ENCODE results near the gene ANO4.
A peak's percentile ranks its signal among the peaks of the same experiment; 100 is the strongest.

ANO4 gene

GRCh38 chr12:100794441-100795173 lies at the start of gene ANO4:
Gene ANO4 (plus strand): TSS chr12:100794776. CDS start chr12:100901786, 107,010 bp downstream.
- in situ Hi-C loops (cut with HindIII; ENCODE audit: low sequenced_read_pairs) = no loop called here
- peak within 1 kb of the TSS; percentile 36 for H3K4me3 ChIP-seq (ENCODE audit: low read depth, low read length)
- DNase-seq (ENCODE audit: low read depth, low spot score) = peak; percentile 37
- no peak for TF ChIP-seq CTCF (IDR thresholded peaks at IDR 0.05; ENCODE audit: low read depth, low read length)

GRCh38 chr12:100745378-100746071 lies 49.1 kb upstream of the ANO4 start:
- no peak overlapping the region for H3K4me3 ChIP-seq (ENCODE audit: low read depth, low read length)
- in situ Hi-C loops (cut with HindIII; ENCODE audit: low sequenced_read_pairs) = no loop called here
- no peak for DNase-seq (ENCODE audit: low read depth, low spot score)
- TF ChIP-seq CTCF (IDR thresholded peaks at IDR 0.05; ENCODE audit: low read depth, low read length) = no peak

- peak; percentile 4 for DNase-seq (ENCODE audit: low read depth, low spot score)
- in situ Hi-C loops (cut with HindIII; ENCODE audit: low sequenced_read_pairs) = no loop called here
- TF ChIP-seq CTCF (IDR thresholded peaks at IDR 0.05; ENCODE audit: low read depth, low read length) = no peak
- H3K4me3 ChIP-seq (ENCODE audit: low read depth, low read length) = no peak overlapping the region
Observed at GRCh38 chr12:100752841-100753240, 41.7 kb upstream of the ANO4 start.

DNA sequence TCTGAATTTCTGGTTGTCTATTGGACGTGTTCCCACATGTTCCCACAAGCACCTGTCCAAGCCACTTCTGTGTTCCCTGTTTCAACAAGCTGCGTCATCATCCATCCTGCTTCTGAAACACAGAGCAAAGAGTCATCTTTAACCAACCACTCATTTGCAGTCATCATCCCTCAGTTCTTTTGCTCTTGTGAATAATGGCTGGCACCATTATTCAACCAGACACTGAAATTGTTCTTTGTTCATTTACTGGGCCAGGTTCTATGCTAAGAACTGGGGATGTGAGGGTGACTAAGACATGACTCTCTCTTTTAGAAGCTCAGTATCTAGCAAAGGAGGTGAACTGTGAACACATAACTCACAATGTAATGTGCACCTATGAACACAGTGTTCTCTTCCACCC lies 40.7 kb upstream of the ANO4 start:
- TF ChIP-seq CTCF (IDR thresholded peaks at IDR 0.05; ENCODE audit: low read depth, low read length) = no peak
- in situ Hi-C loops (cut with HindIII; ENCODE audit: low sequenced_read_pairs) = no loop called here
- H3K4me3 ChIP-seq (ENCODE audit: low read depth, low read length) = no peak overlapping the region
- DNase-seq (ENCODE audit: low read depth, low spot score) = peak; percentile 38

DNA sequence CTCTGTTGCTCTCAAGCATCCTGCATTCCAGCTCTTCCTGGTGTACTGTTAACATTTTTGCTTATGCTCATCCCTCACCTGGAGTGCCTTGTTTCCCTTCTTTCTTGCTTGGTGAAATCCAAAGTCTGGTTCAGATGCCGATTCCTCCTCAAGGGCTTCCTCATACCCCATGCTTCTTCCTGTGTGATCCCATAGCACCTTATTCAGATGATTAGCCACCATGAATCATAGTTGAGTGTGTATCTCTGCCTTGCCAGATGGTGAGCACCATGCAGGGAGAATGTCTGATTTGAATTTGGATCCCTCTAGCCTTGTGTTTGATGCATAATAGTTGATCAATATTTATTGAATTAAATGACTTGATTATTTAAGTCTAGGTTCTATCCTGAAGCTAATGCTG lies 39.4 kb upstream of the ANO4 start:
- no peak overlapping the region for H3K4me3 ChIP-seq (ENCODE audit: low read depth, low read length)
- in situ Hi-C loops (cut with HindIII; ENCODE audit: low sequenced_read_pairs) = no loop called here

DNA sequence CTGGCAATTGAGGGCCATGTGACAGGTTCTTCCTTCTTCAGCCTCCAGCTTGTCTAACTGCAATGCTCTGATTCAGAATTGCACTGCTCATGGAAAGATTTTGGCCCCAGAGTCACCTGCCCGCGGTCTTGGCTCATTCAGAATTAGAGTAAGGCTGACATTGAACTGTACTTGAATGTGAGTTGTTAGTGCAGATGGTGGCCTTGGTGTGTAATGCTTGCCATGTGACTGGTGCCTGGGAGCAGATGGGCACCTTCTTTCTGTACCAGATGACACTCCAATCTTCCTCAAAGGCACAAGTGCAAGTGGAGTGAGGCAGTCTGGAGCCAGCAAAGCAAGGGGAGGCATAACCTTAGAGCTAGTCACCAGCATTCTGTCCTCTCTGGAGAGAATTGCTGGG lies 36.5 kb upstream of the ANO4 start:
- in situ Hi-C loops (cut with HindIII; ENCODE audit: low sequenced_read_pairs) = no loop called here
- no peak for TF ChIP-seq CTCF (IDR thresholded peaks at IDR 0.05; ENCODE audit: low read depth, low read length)
- DNase-seq (ENCODE audit: low read depth, low spot score) = no peak
- no peak overlapping the region for H3K4me3 ChIP-seq (ENCODE audit: low read depth, low read length)

More for the DNA sequence above, 39.4 kb upstream of the ANO4 start:
- no peak for TF ChIP-seq CTCF (IDR thresholded peaks at IDR 0.05; ENCODE audit: low read depth, low read length)
- no peak for DNase-seq (ENCODE audit: low read depth, low spot score)
